GM12892 (cell line): ENCODE results near the gene GRID1.

ENCODE experiments used
- POLR2A ChIP-seq: IDR thresholded peaks from 2 replicates; pipeline ENCODE4 v1.6.1; 2011; ENCODE audit warnings: low read depth, low read length, control low read depth
- POLR2AphosphoS5 ChIP-seq: IDR thresholded peaks from 2 replicates; pipeline ENCODE4 v1.6.1; 2011; ENCODE audit warnings: low read depth, low read length, control low read depth

DNA sequence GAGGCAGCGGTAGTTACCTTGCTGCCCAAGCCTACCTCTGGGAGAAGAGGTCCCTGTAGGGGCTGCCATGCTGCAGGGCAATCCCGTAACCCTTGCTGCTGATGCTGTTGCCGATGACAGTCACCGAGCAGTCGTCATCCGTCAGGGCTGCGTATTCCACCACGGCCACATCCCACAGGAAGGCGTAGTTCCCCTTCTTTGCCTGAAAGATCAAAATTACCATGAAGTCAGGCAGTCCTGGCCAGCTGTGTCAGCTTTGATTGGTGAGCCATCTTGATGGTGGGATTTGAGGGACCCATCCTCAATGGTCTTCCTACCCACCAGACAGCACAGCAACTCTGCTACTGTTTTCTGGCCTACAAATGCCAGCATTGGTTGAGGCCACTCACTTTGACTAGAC, 746.8 kb downstream of the GRID1 start:
- no peak for TF ChIP-seq POLR2A
- no peak for TF ChIP-seq POLR2AphosphoS5
